Mesenchymal stem cell (in vitro differentiated cells and primary cell): Measurements from ENCODE around the gene GRB7. TPM values are rescaled to one million over a fixed set of nuclear protein-coding genes. Genes with fewer than 3 reads are reported as not detected.

Experiments used
- DNase-seq: peaks from one replicate; pipeline ENCODE4 v3.0.0-alpha.2; 2013
- H2AFZ ChIP-seq: one replicate; pipeline ENCODE4 v1.6.1; 2013; ENCODE audit warnings: low read depth, mild to moderate bottlenecking, control low read depth, inconsistent platforms, low read length, moderate library complexity
- H2AK5ac ChIP-seq: 2 replicates; pipeline ENCODE4 v1.6.1; 2013; ENCODE audit warnings: low read length, moderate library complexity, mild to moderate bottlenecking, inconsistent platforms; ENCODE audit not compliant: severe bottlenecking
- H2BK120ac ChIP-seq: one replicate; pipeline ENCODE4 v1.6.1; 2013; ENCODE audit warnings: low read depth, mild to moderate bottlenecking, inconsistent platforms, low read length, moderate library complexity
- H2BK12ac ChIP-seq, 2 experiments: one replicate each; pipeline ENCODE4 v1.6.1; 2013; ENCODE audit warnings: inconsistent platforms in 2 of 2, low read length in 2 of 2, mild to moderate bottlenecking in 2 of 2, moderate library complexity in 2 of 2, control low read depth in 1 of 2
- H2BK15ac ChIP-seq: one replicate; pipeline ENCODE4 v1.6.1; 2013; ENCODE audit warnings: mild to moderate bottlenecking, low read depth, inconsistent platforms; ENCODE audit not compliant: poor library complexity, severe bottlenecking
- H2BK5ac ChIP-seq: 2 replicates; pipeline ENCODE4 v1.6.1; 2013; ENCODE audit warnings: low read depth, mild to moderate bottlenecking, low read length, control low read depth, inconsistent platforms; ENCODE audit not compliant: poor library complexity, severe bottlenecking
- H3K14ac ChIP-seq, 2 experiments: one replicate each; pipeline ENCODE4 v1.6.1; 2013; ENCODE audit warnings: inconsistent platforms in 2 of 2, low read length in 2 of 2, control low read depth in 1 of 2, mild to moderate bottlenecking in 1 of 2, moderate library complexity in 1 of 2
- H3K18ac ChIP-seq, 2 experiments: one replicate each; pipeline ENCODE4 v1.6.1; 2013; ENCODE audit warnings: inconsistent platforms in 2 of 2, low read length in 2 of 2, control low read depth in 1 of 2, low read depth in 1 of 2, mild to moderate bottlenecking in 1 of 2
- H3K23ac ChIP-seq, 2 experiments: one replicate each; pipeline ENCODE4 v1.6.1; 2013; ENCODE audit warnings: inconsistent platforms in 2 of 2, low read length in 2 of 2, mild to moderate bottlenecking in 2 of 2, moderate library complexity in 2 of 2, control low read depth in 1 of 2
- H3K27ac ChIP-seq: 2 replicates; pipeline ENCODE4 v1.5.1; 2013; ENCODE audit warnings: mild to moderate bottlenecking, moderate library complexity, low read length, control low read depth, inconsistent platforms; ENCODE audit not compliant: poor library complexity, severe bottlenecking
- H3K27me3 ChIP-seq, 2 experiments: 2 replicates each; pipeline versions ENCODE4 v1.6.1 to v1.7.0; 2013; ENCODE audit warnings: low read length in 2 of 2, mild to moderate bottlenecking in 2 of 2, moderate library complexity in 2 of 2, control low read depth in 1 of 2, inconsistent platforms in 1 of 2; ENCODE audit not compliant: control insufficient read depth in 1 of 2, insufficient read depth in 1 of 2
- H3K36me3 ChIP-seq, 2 experiments: 2 replicates each; pipeline versions ENCODE4 v1.6.1 to v1.7.0; 2013; ENCODE audit warnings: low read length in 2 of 2, control low read depth in 1 of 2, inconsistent platforms in 1 of 2, low read depth in 1 of 2, mild to moderate bottlenecking in 1 of 2; ENCODE audit not compliant: insufficient read depth in 2 of 2, control insufficient read depth in 1 of 2
- H3K4ac ChIP-seq, 2 experiments: one replicate each; pipeline ENCODE4 v1.6.1; 2013; ENCODE audit warnings: inconsistent platforms in 2 of 2, low read length in 2 of 2, mild to moderate bottlenecking in 2 of 2, moderate library complexity in 2 of 2, control low read depth in 1 of 2, low read depth in 1 of 2
- H3K4me1 ChIP-seq: 2 replicates; pipeline ENCODE4 v1.6.1; 2013; ENCODE audit warnings: low read depth, low read length, control low read depth; ENCODE audit not compliant: control insufficient read depth, insufficient read depth
- H3K4me2 ChIP-seq: 2 replicates; pipeline ENCODE4 v1.6.1; 2013; ENCODE audit warnings: low read length, mild to moderate bottlenecking, inconsistent platforms; ENCODE audit not compliant: poor library complexity, severe bottlenecking
- H3K4me3 ChIP-seq, 2 experiments: 2 replicates each; pipeline versions ENCODE4 v1.5.1 to v1.7.0; 2013; ENCODE audit warnings: low read length in 2 of 2, mild to moderate bottlenecking in 2 of 2, control low read depth in 1 of 2, low read depth in 1 of 2; ENCODE audit not compliant: insufficient read depth in 1 of 2
- H3K79me1 ChIP-seq: replicated peaks from 2 replicates; pipeline ENCODE4 v1.6.1; 2013; ENCODE audit warnings: mild to moderate bottlenecking, control low read depth, low read length, inconsistent platforms; ENCODE audit not compliant: poor library complexity, severe bottlenecking
- H3K9ac ChIP-seq: 2 replicates; pipeline ENCODE4 v1.7.0; 2013; ENCODE audit warnings: mild to moderate bottlenecking, low read length, moderate library complexity
- H3K9me3 ChIP-seq: 2 replicates; pipeline ENCODE4 v1.7.0; 2013; ENCODE audit warnings: mild to moderate bottlenecking, low read length; ENCODE audit not compliant: control insufficient read depth
- H4K8ac ChIP-seq: one replicate; pipeline ENCODE4 v1.6.1; 2013; ENCODE audit warnings: inconsistent platforms, mild to moderate bottlenecking, low read length, moderate library complexity
- H4K91ac ChIP-seq: one replicate; pipeline ENCODE4 v1.6.1; 2013; ENCODE audit warnings: mild to moderate bottlenecking, low read length, inconsistent platforms
- WGBS: methylation state at CpG from one replicate; pipeline ENCODE4 v1.1.7; 2013; ENCODE audit warnings: mixed read lengths; 5-methylcytosine and 5-hydroxymethylcytosine counted together
- polyA plus RNA-seq, 2 experiments: library from polyadenylated mRNA; stranded (reverse); fragments of 200-250 nt; gene quantifications; one replicate each; pipeline ENCODE4 v1.2.3, GENCODE V29; 2013

Gene GRB7
- polyA plus RNA-seq (2013, experiment 1 of 2): 0.18 TPM
- 0.05 TPM for polyA plus RNA-seq (2013, experiment 2 of 2)

GRCh38 chr17:39737760-39738567 lies at the start of gene GRB7:
GRB7 (plus strand) TSS chr17:39737938; CDS start chr17:39742302, 4,364 bp downstream.
- peaks cover 0 to 2% of the 10 kb centered on the region in 2 experiments for H3K27me3 ChIP-seq
- no peak within 1 kb of the TSS for H3K18ac ChIP-seq
- H2AK5ac ChIP-seq: peak within 1 kb of the TSS; percentile 55
- peak within 1 kb of the TSS; percentile 81 for H3K27ac ChIP-seq
- peaks cover 0 to 11% of the 10 kb centered on the region in 2 experiments for H3K36me3 ChIP-seq
- no peaks in the 10 kb centered on the region for H3K9me3 ChIP-seq
- H3K23ac ChIP-seq: peak within 1 kb of the TSS in 1 of 2 experiments; percentile 31
- H3K4me1 ChIP-seq: peaks cover 31% of the 10 kb centered on the region
- H3K4ac ChIP-seq: no peak within 1 kb of the TSS
- H3K9ac ChIP-seq: no peak within 1 kb of the TSS
- no peak within 1 kb of the TSS for H4K91ac ChIP-seq
- peak within 1 kb of the TSS; percentile 61 to 66 for H3K4me3 ChIP-seq
- 3% methylated on average over 25 of the region's 34 CpGs for WGBS
- H2BK12ac ChIP-seq: no peak within 1 kb of the TSS
- H3K79me1 ChIP-seq: peaks cover 19% of the 10 kb centered on the region
- H3K4me2 ChIP-seq: peak within 1 kb of the TSS; percentile 93
- H2BK5ac ChIP-seq: no peak within 1 kb of the TSS
- no peak within 1 kb of the TSS for H2BK120ac ChIP-seq
- H3K14ac ChIP-seq: no peak within 1 kb of the TSS
- DNase-seq: no peak
- no peak within 1 kb of the TSS for H4K8ac ChIP-seq
- H2BK15ac ChIP-seq: no peak within 1 kb of the TSS
- H2AFZ ChIP-seq: peak within 1 kb of the TSS; percentile 49

GRCh38 chr17:39688475-39688835 lies 49.3 kb upstream of the GRB7 start:
- Histone ChIP-seq H3K27me3 (no peaks in the 10 kb centered on the region), H3K18ac (peak overlapping the region in 1 of 2 experiments; percentile 97), H3K4ac (peak overlapping the region in 1 of 2 experiments; percentile 78), H3K9ac (peak overlapping the region; percentile 80), H4K91ac (no peak overlapping the region), H2BK120ac (no peak overlapping the region), H3K36me3 (peaks cover 13% of the 10 kb centered on the region in 2 experiments), H3K4me3 (peak overlapping the region in 1 of 2 experiments; percentile 80), H3K79me1 (no peaks in the 10 kb centered on the region), H2BK5ac (no peak overlapping the region), H3K4me2 (peak overlapping the region; percentile 71), H3K4me1 (peaks cover 4% of the 10 kb centered on the region), H3K23ac (no peak overlapping the region), H4K8ac (peak overlapping the region; percentile 86), H2BK12ac (no peak overlapping the region), H2BK15ac (no peak overlapping the region), H3K9me3 (no peaks in the 10 kb centered on the region), H3K14ac (no peak overlapping the region), H2AK5ac (peak overlapping the region; percentile 8), H3K27ac (peak overlapping the region; percentile 88), H2AFZ (peak overlapping the region; percentile 33)
- DNase-seq: peak; percentile 26
- 11% methylated on average over 4 of the region's 6 CpGs for WGBS

GRCh38 chr17:39688945-39689344 lies 48.8 kb upstream of the GRB7 start:
- Histone ChIP-seq H3K4me1 (peaks cover 4% of the 10 kb centered on the region), H2AK5ac (no peak overlapping the region), H2BK120ac (no peak overlapping the region), H3K18ac (no peak overlapping the region), H3K79me1 (no peaks in the 10 kb centered on the region), H4K8ac (peak overlapping the region; percentile 68), H3K9ac (peak overlapping the region; percentile 80), H2BK5ac (no peak overlapping the region), H4K91ac (no peak overlapping the region), H3K14ac (no peak overlapping the region), H3K9me3 (no peaks in the 10 kb centered on the region), H2AFZ (no peak overlapping the region), H3K36me3 (peaks cover 9 to 10% of the 10 kb centered on the region in 2 experiments), H3K27ac (no peak overlapping the region), H3K27me3 (no peaks in the 10 kb centered on the region), H3K4ac (peak overlapping the region in 1 of 2 experiments; percentile 4), H3K4me2 (peak overlapping the region; percentile 71), H2BK12ac (no peak overlapping the region), H3K4me3 (peak overlapping the region in 1 of 2 experiments; percentile 80), H2BK15ac (no peak overlapping the region), H3K23ac (no peak overlapping the region)
- 19% methylated on average over 2 of the region's 3 CpGs for WGBS
- DNase-seq: no peak

- Histone ChIP-seq H3K4me1 (peaks cover 20% of the 10 kb centered on the region), H3K14ac (no peak overlapping the region), H3K4me3 (no peak overlapping the region), H3K9ac (no peak overlapping the region), H4K8ac (no peak overlapping the region), H2BK12ac (no peak overlapping the region), H2AK5ac (peak overlapping the region; percentile 1), H3K23ac (no peak overlapping the region), H4K91ac (no peak overlapping the region), H3K4me2 (no peak overlapping the region), H3K27me3 (no peaks in the 10 kb centered on the region), H2AFZ (no peak overlapping the region), H2BK120ac (no peak overlapping the region), H2BK5ac (no peak overlapping the region), H3K4ac (no peak overlapping the region), H3K9me3 (no peaks in the 10 kb centered on the region), H3K36me3 (no peaks in the 10 kb centered on the region), H2BK15ac (no peak overlapping the region), H3K18ac (no peak overlapping the region), H3K27ac (no peak overlapping the region), H3K79me1 (no peaks in the 10 kb centered on the region)
- 89% methylated on average over 5 of the region's 5 CpGs for WGBS
- DNase-seq: no peak
These were observed 43.1 kb upstream of the GRB7 start for GRCh38 chr17:39694593-39694992.
